GM12873 (cell line): ENCODE data around the gene DAPK3.

ENCODE experiments used
- TF ChIP-seq, protein P1 (sequence below): IDR thresholded peaks from 2 replicates; pipeline ENCODE4 v1.5.1; 2012; ENCODE audit warnings: low read depth, mild to moderate bottlenecking, moderate library complexity, low read length, control low read depth; ENCODE audit not compliant: insufficient read depth; ENCODE audit errors: missing control alignments

The DAPK3 gene

DNA sequence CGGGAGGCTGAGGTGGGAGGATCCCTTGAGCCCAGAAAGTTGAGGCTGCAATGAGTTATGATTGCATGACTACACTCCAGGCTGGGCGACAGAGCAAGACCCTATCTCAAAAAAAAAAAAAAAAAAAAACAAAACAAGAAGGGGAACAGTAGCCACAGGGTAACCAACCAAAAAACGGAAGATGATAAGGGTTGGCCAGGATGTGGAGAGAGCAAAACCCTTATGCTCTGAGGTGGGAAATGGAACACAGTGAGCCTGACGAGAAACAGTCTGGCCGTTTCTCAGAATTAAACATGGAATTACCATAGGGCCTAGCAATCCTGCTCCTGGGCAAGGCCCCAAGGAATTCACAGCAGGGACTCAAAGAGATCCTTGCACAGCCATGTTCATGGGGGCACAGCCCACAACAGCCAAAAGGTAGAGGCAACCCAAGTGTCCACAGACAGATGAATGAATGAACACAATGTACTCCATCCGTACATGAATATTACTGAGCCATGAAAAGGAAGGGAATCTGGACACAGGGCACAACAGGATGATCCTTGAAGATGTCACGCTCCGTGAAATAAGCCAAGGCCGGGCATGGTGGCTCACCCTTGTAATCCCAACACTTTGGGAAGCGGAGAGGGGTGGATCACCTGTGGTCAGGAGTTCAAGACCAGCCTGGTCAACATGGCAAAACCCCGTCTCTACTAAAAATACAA, 26.7 kb downstream of the DAPK3 start:
- TF ChIP-seq, protein P1, sequence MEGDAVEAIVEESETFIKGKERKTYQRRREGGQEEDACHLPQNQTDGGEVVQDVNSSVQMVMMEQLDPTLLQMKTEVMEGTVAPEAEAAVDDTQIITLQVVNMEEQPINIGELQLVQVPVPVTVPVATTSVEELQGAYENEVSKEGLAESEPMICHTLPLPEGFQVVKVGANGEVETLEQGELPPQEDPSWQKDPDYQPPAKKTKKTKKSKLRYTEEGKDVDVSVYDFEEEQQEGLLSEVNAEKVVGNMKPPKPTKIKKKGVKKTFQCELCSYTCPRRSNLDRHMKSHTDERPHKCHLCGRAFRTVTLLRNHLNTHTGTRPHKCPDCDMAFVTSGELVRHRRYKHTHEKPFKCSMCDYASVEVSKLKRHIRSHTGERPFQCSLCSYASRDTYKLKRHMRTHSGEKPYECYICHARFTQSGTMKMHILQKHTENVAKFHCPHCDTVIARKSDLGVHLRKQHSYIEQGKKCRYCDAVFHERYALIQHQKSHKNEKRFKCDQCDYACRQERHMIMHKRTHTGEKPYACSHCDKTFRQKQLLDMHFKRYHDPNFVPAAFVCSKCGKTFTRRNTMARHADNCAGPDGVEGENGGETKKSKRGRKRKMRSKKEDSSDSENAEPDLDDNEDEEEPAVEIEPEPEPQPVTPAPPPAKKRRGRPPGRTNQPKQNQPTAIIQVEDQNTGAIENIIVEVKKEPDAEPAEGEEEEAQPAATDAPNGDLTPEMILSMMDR = no peak

DNA sequence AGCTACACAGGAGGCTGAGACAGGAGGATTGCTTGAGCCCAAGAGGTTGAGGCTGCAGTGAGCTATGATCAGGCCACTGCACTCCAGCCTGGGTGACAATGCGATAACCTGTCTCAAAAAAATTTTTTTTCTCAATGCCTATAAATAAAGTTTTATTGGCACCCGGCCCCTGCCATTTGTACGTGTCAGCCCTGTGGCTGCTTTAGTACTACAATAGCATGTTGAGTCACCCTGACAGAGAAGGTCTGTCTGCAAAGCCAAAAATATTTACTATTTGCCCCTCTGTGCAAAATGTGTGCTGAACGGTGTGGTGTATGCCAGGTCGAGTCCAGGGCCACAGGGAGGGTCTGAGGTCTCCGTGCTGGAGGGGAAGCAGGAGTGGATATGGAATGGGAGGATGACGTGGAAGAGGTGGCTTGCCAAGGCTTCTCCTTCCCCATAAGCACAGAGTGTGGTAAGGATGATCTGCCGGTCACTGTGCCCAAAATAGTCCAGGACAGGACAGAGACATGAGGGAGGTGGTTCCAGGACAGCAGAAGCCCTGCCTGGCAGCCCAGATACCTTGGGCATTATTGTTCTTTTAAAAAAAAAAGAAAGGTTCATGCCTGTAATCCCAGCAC, 28.0 kb downstream of the DAPK3 start:
- TF ChIP-seq, protein P1 = no peak

DNA sequence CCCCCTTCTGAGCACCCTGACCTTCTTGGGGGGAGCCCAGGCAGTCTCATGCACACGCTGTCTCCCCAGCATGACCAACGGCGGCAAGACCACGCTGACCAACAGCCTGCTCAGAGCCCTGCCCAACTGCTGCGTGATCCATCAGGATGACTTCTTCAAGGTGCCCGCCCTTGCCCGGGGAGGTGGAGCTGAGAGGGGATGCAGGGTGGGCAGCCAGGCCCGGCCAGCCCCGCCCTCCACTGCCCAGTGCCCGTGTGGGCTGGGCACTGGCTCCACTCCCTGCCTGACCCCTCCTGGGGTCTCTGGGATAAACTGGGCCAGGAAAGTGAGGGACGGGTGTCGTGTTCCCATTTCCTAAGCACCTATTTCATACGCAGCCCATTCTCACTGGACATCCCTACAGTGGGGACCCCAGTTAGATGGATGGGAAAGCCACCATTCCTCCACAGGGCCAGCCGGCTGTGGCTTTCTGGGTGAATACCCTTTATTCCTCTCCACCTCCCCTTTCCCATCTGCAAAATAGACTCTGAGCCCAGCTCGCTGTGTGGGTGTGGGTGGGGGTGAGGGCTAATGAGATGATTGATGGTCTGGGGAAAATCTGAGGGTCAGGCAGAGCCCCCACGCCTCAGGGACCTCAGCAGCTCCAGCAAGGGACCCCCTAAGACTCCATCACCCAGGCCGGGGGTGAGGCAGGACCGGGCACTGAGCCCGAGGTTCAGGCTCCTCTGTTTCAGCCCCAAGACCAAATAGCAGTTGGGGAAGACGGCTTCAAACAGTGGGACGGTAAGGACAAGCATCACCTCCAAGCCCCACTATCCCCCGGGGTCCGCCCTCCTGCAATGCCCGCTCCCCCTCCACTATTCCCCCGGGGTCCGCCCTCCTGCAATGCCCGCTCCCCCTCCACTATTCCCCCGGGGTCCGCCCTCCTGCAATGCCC, 34.1 kb downstream of the DAPK3 start:
- TF ChIP-seq, protein P1 = no peak

DNA sequence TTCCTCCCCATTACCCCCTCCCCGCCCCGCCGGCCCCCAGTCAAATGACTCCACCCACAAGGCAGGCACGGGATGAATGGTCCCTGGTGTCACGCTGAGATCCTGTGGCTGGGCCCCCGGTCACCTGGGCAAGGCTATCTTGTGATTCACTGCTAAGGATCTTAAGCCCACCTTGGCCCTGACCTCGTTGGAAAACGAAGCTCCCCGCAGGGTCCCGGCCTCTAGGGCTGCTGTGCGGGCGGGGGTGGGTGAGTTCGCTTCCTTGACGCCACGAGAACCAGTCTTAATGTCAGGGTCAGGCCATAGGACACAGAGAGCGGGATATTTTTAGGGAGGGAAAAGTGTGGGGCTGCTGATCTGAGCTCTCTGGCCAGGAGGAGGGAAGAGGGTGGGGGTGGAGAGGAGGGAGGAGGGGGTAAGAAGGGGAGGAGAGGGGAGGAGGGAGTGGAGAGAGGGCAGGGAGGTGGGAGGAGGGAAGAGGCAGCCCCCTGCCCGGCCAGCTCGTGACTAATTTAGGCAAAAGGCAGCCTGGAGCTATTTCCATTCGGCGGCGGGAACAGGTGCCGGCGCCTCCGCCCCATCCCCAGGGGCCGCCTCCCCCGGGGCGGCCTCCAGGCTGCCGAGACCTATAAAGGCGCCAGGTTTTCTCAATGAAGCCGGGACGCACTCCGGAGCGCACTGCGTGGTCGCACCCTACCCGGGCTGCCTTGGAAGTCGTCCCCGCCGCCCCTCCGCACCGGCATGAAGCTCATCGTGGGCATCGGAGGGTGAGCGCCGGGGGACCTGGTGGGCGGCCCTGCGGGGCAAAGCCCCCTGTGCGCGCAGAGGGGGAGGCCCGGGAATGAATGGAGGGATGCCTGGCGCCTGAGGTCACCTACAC, 37.7 kb downstream of the DAPK3 start, which contains the start of gene NMRK2:
TSS of gene NMRK2 (plus strand) at position 139 of the 880 bp plus-strand sequence. CDS start at position 742, 603 bp downstream.
- TF ChIP-seq, protein P1 = no peak

DNA sequence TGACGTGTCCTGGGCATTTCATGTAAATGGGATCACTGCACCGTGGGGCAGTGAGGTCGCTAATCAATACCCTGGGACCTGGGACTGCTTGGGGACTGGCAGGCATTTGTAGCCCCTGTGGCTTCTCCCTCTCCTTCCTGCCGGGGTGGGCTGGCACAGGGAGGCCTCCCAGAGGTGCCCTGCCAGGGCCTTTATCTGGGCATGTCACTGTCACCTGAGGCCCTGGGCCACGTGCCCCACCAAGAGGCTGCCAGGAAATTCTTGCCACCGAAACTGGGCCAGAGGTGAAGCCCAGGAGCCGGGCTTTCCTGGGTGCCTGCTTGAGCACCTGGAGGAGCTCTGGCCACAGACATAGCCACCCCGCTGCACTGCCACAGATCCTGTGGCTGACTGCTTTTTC, 39.9 kb downstream of the DAPK3 start:
- TF ChIP-seq, protein P1 = no peak

DNA sequence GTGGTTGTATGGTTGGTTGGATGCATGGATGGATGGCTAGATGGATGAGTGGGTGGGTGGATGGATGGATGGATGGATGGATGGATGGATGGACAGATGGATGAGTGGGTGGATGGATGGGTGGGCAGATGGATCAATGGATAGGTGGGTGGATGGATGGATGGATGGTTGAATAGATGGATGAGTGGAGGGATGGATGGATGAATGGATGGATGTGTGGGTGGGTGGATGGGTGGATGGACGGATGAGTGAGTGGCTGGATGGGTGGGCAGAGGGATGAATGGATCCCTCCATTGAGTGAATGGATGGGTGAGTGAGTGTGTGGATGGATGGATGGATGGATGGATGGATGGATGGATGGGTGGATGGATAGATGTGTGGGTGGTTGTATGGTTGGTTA, 47.0 kb downstream of the DAPK3 start:
- TF ChIP-seq, protein P1 = no peak
